Right ventricle myocardium superior (tissue), 1 donor: Measurements from ENCODE around the gene USP37. TPM values are rescaled to one million over a fixed set of nuclear protein-coding genes. Genes with fewer than 3 reads are reported as not detected.
"Not testable (repeated sequence)": the region's sequence is repeated elsewhere in the genome, so short reads cannot be mapped to it uniquely, and the experiment has no call there.

Source experiments
- ATAC-seq: fragments of 200-7000 bp; cut with Tn5 transposase; one replicate; pipeline ENCODE4 v1.9.1; 2020; ENCODE audit warnings: mild to moderate bottlenecking; ENCODE audit not compliant: poor library complexity
- DNase-seq: peaks from one replicate; pipeline ENCODE4 v3.0.0-alpha.2; 2020
- intact Hi-C: fragments of 100-400 bp; cut with DNase I; formaldehyde crosslinking; loops from one replicate; pipeline ENCODE4 v1.11.2; 2022
- total RNA-seq: library from RNA; stranded (reverse); fragmentation: NEBNext Ultra II Directional; extraction: Animal tissue kit (Norgen Biotek cat#: 25700); gene quantifications from one replicate; pipeline ENCODE4 v1.2.1, GENCODE V29; 2021
- donor health status: DM: no; HTN: yes; CAD: no; lungs with severe emphysema.

USP37 gene
- total RNA-seq, 1 donor from 2014 or later: 5.9 TPM

GRCh38 chr2:218566296-218566695, 1.9 kb downstream of the USP37 start:
- ATAC-seq (no peak), DNase-seq (no peak)
- intact Hi-C loops: loop anchor here (2.0 to 10.0 kb wide), 2 partner anchors 89 to 159 kb away; partner anchors contain the start of genes BCS1L and ZNF142

GRCh38 chr2:218564056-218564455, 4.1 kb downstream of the USP37 start:
- no peak for ATAC-seq
- intact Hi-C loops: loop anchor here (10.0 kb wide), 1 partner anchor 91 kb away; the partner anchor contains the start of genes BCS1L and ZNF142

GRCh38 chr2:218558986-218559385, 9.2 kb downstream of the USP37 start:
- ATAC-seq (no peak), DNase-seq (no peak)
- intact Hi-C loops: no loop called here

More at GRCh38 chr2:218564056-218564455, 4.1 kb downstream of the USP37 start:
- DNase-seq: no peak

- no peak for ATAC-seq
- no peak for DNase-seq
- intact Hi-C loops: no loop called here
Measured at GRCh38 chr2:218557941-218558340, 10.2 kb downstream of the USP37 start.

GRCh38 chr2:218555527-218555926, 12.6 kb downstream of the USP37 start:
- DNase-seq (no peak), ATAC-seq (no peak)
- intact Hi-C loops: no loop called here

GRCh38 chr2:218554225-218554624, 13.9 kb downstream of the USP37 start:
- DNase-seq, intact Hi-C loops, ATAC-seq: not testable (repeated sequence)

GRCh38 chr2:218547978-218548377, 20.2 kb downstream of the USP37 start:
- intact Hi-C loops: no loop called here
- DNase-seq (no peak), ATAC-seq (no peak)

GRCh38 chr2:218547511-218547910, 20.6 kb downstream of the USP37 start:
- DNase-seq (no peak), ATAC-seq (no peak)
- intact Hi-C loops: no loop called here

GRCh38 chr2:218546012-218546411, 22.1 kb downstream of the USP37 start:
- no peak for ATAC-seq
- intact Hi-C loops: no loop called here
- DNase-seq: no peak

- intact Hi-C loops: no loop called here
Measured at GRCh38 chr2:218540015-218540414, 28.1 kb downstream of the USP37 start.

GRCh38 chr2:218536804-218537494, 31.2 kb downstream of the USP37 start:
- ATAC-seq (no peak), DNase-seq (no peak)
- intact Hi-C loops: no loop called here

More at GRCh38 chr2:218540015-218540414, 28.1 kb downstream of the USP37 start:
- no peak for ATAC-seq
- DNase-seq: no peak

- ATAC-seq: no peak
- intact Hi-C loops: no loop called here
Measured at GRCh38 chr2:218529990-218530389, 38.2 kb downstream of the USP37 start.

GRCh38 chr2:218528409-218528808, 39.7 kb downstream of the USP37 start:
- DNase-seq, intact Hi-C loops, ATAC-seq: not testable (repeated sequence)

More at GRCh38 chr2:218529990-218530389, 38.2 kb downstream of the USP37 start:
- no peak for DNase-seq

- DNase-seq (no peak), ATAC-seq (no peak)
- intact Hi-C loops: no loop called here
Measured at GRCh38 chr2:218523651-218524050, 44.5 kb downstream of the USP37 start.

GRCh38 chr2:218518876-218519275, 49.3 kb downstream of the USP37 start:
- ATAC-seq (no peak), DNase-seq (no peak)
- intact Hi-C loops: no loop called here

GRCh38 chr2:218517434-218518206, 50.5 kb downstream of the USP37 start:
- intact Hi-C loops: no loop called here
- DNase-seq (no peak), ATAC-seq (no peak)

GRCh38 chr2:218516614-218517013, 51.5 kb downstream of the USP37 start:
- intact Hi-C loops: no loop called here
- ATAC-seq: no peak
- DNase-seq: no peak

- intact Hi-C loops: no loop called here
- ATAC-seq: no peak
- DNase-seq: no peak
Measured at GRCh38 chr2:218513676-218514075, 54.5 kb downstream of the USP37 start.

- intact Hi-C loops: no loop called here
- DNase-seq (no peak), ATAC-seq (no peak)
Measured at GRCh38 chr2:218508299-218508698, 59.9 kb downstream of the USP37 start.
